PC-3 (cell line): ENCODE results near the gene TRIM47.
A peak's percentile ranks its signal among the peaks of the same experiment; 100 is the strongest.

ENCODE experiments used
- EZH2 ChIP-seq: fragments of 300-600 bp; sonication (generic); IDR thresholded peaks from one replicate; pipeline ENCODE4 v1.6.1; 2017; ENCODE audit warnings: antibody characterized with exemption, mild to moderate bottlenecking, low read length; ENCODE audit not compliant: unreplicated experiment
- TF ChIP-seq, protein P1 (sequence below): fragments of 300-600 bp; sonication (generic); conservative IDR thresholded peaks from 2 replicates; pipeline ENCODE4 v1.5.1; 2017; ENCODE audit warnings: antibody characterized with exemption, low read depth, mild to moderate bottlenecking, low read length

DNA sequence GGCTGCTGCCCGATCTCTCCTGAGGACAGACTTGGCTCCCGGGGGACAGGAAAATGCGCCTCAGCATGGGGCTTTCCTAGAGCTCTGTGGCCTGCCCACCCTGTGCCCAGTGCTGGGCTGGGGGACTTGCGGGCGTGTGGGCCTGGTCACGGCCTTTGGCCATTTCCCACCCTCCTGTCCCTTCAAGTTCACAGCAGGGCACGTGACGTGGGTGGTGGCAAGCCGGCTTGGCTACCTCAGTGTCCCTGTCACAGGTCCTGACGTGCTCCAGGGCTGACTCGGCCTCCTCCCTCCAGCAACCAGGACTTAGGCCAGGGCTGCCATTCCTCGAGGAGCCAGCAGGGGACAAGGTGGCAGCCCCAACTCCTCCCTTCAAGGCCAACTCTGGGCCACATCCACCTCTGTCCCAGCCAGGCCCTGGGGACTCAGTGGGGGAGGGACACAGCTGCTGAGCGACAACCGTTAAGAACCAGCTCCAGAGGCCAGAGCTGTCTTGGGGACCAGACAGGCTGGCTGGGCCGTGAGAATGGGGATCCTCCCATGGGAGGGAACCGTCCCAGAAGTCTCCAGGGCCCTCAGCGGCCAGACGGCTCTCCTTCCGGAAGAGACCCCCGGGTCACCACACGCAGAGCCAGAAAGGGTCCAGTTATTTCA, 33.2 kb downstream of the TRIM47 start:
- TF ChIP-seq, protein P1, sequence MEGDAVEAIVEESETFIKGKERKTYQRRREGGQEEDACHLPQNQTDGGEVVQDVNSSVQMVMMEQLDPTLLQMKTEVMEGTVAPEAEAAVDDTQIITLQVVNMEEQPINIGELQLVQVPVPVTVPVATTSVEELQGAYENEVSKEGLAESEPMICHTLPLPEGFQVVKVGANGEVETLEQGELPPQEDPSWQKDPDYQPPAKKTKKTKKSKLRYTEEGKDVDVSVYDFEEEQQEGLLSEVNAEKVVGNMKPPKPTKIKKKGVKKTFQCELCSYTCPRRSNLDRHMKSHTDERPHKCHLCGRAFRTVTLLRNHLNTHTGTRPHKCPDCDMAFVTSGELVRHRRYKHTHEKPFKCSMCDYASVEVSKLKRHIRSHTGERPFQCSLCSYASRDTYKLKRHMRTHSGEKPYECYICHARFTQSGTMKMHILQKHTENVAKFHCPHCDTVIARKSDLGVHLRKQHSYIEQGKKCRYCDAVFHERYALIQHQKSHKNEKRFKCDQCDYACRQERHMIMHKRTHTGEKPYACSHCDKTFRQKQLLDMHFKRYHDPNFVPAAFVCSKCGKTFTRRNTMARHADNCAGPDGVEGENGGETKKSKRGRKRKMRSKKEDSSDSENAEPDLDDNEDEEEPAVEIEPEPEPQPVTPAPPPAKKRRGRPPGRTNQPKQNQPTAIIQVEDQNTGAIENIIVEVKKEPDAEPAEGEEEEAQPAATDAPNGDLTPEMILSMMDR = peak; percentile 89
- no peak for TF ChIP-seq EZH2
